Measurements from ENCODE around the gene COQ5.

The COQ5 gene

DNA sequence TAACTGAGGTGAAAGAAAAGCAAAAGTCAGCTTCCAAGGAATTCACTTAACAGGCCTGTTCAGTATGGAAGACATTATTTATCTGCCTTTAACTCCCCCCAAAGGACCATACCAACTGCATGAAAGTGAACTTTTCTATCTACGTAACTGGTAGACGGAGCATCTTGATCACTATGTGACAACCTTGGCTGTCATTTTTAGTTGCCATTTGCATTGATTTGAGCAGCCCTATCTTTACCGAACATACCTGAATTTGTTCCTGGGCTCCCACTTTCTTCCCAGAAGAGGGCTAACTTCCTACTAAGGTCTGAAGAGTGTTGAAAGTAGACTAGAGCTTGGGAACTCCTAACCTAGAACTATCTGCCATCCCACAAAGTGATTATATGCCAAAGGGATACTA lies 68.8 kb downstream of the COQ5 start:
- H3K4me3 Mint-ChIP-seq, result no peak overlapping the region
- peaks cover 9% of the 10 kb centered on the region for H3K4me1 Mint-ChIP-seq (ENCODE audit: low read depth)
- no peak overlapping the region for H3K27ac Mint-ChIP-seq
- H3K9me3 Mint-ChIP-seq (ENCODE audit: low read depth), result no peaks in the 10 kb centered on the region
- peaks cover 7% of the 10 kb centered on the region for H3K36me3 Mint-ChIP-seq
- no peaks in the 10 kb centered on the region for H3K27me3 Mint-ChIP-seq

GRCh38 chr12:120457133-120457532 lies 71.8 kb downstream of the COQ5 start:
- H3K9me3 Mint-ChIP-seq (ENCODE audit: low read depth), result no peaks in the 10 kb centered on the region
- H3K27me3 Mint-ChIP-seq, result no peaks in the 10 kb centered on the region
- H3K4me1 Mint-ChIP-seq (ENCODE audit: low read depth), result peaks cover 8% of the 10 kb centered on the region
- H3K4me3 Mint-ChIP-seq, result no peak overlapping the region
- H3K27ac Mint-ChIP-seq, result no peak overlapping the region
- H3K36me3 Mint-ChIP-seq, result peaks cover 5% of the 10 kb centered on the region

GRCh38 chr12:120455302-120455701 lies 73.7 kb downstream of the COQ5 start:
- no peaks in the 10 kb centered on the region for H3K9me3 Mint-ChIP-seq (ENCODE audit: low read depth)
- H3K4me3 Mint-ChIP-seq, result no peak overlapping the region
- peaks cover 3% of the 10 kb centered on the region for H3K36me3 Mint-ChIP-seq
- no peak overlapping the region for H3K27ac Mint-ChIP-seq
- peaks cover 8% of the 10 kb centered on the region for H3K4me1 Mint-ChIP-seq (ENCODE audit: low read depth)
- no peaks in the 10 kb centered on the region for H3K27me3 Mint-ChIP-seq

- Mint-ChIP-seq H3K27ac (no peak overlapping the region), H3K36me3 (no peaks in the 10 kb centered on the region), H3K9me3 (ENCODE audit: low read depth) (no peaks in the 10 kb centered on the region), H3K4me3 (no peak overlapping the region), H3K4me1 (ENCODE audit: low read depth) (peaks cover 14% of the 10 kb centered on the region), H3K27me3 (no peaks in the 10 kb centered on the region)
Measured at GRCh38 chr12:120453977-120454376, 75.0 kb downstream of the COQ5 start.

Data from activated naive CD8-positive, alpha-beta T cell (primary cell).